WTC11 (cell line): ENCODE measurements around the gene CENPE.

Experiments used
- SP1 ChIP-seq: sonication (generic); formaldehyde crosslinking; conservative IDR thresholded peaks from 2 replicates; pipeline ENCODE4 v1.8.1; 2022; ENCODE audit warnings: missing genetic modification reagents
- TF ChIP-seq, protein P1 (sequence below): fragments of 200-600 bp; IDR thresholded peaks from 2 replicates; pipeline ENCODE4 v1.8.0; 2022; ENCODE audit warnings: antibody characterized with exemption
- TF ChIP-seq, protein P2 (sequence below): sonication (generic); formaldehyde crosslinking; IDR thresholded peaks from 2 replicates; pipeline ENCODE4 v1.8.1; 2023; ENCODE audit warnings: mild to moderate bottlenecking, missing genetic modification reagents, moderate library complexity
- TF ChIP-seq, protein P3 (sequence below): sonication (generic); formaldehyde crosslinking; IDR thresholded peaks from 2 replicates; pipeline ENCODE4 v1.8.0; 2023; ENCODE audit warnings: missing genetic modification reagents, mild to moderate bottlenecking, borderline replicate concordance

DNA sequence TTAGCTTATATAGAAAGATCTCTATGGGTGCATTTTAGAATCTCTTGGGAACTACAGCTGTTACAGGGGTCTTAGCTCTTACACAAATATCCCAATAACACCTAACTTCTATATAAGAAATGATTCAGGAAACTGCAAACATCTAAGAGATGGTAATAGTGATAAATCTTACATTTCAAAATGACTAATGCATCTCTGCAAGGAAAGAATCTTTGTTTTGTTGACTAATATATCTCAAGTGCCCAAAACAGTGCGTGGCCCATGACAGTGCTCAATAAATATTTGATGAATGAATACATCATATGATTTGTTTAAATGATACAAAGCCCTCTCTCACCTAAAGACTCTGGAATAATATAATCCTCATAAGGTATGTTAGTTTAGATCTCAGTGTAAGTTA, 47.5 kb downstream of the CENPE start:
- TF ChIP-seq, protein P1, sequence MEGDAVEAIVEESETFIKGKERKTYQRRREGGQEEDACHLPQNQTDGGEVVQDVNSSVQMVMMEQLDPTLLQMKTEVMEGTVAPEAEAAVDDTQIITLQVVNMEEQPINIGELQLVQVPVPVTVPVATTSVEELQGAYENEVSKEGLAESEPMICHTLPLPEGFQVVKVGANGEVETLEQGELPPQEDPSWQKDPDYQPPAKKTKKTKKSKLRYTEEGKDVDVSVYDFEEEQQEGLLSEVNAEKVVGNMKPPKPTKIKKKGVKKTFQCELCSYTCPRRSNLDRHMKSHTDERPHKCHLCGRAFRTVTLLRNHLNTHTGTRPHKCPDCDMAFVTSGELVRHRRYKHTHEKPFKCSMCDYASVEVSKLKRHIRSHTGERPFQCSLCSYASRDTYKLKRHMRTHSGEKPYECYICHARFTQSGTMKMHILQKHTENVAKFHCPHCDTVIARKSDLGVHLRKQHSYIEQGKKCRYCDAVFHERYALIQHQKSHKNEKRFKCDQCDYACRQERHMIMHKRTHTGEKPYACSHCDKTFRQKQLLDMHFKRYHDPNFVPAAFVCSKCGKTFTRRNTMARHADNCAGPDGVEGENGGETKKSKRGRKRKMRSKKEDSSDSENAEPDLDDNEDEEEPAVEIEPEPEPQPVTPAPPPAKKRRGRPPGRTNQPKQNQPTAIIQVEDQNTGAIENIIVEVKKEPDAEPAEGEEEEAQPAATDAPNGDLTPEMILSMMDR, result no peak
- TF ChIP-seq SP1 (CRISPR knock-in tag), result no peak
- TF ChIP-seq, protein P2, sequence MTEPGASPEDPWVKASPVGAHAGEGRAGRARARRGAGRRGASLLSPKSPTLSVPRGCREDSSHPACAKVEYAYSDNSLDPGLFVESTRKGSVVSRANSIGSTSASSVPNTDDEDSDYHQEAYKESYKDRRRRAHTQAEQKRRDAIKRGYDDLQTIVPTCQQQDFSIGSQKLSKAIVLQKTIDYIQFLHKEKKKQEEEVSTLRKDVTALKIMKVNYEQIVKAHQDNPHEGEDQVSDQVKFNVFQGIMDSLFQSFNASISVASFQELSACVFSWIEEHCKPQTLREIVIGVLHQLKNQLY (CRISPR knock-in tag), result no peak
- TF ChIP-seq, protein P3, sequence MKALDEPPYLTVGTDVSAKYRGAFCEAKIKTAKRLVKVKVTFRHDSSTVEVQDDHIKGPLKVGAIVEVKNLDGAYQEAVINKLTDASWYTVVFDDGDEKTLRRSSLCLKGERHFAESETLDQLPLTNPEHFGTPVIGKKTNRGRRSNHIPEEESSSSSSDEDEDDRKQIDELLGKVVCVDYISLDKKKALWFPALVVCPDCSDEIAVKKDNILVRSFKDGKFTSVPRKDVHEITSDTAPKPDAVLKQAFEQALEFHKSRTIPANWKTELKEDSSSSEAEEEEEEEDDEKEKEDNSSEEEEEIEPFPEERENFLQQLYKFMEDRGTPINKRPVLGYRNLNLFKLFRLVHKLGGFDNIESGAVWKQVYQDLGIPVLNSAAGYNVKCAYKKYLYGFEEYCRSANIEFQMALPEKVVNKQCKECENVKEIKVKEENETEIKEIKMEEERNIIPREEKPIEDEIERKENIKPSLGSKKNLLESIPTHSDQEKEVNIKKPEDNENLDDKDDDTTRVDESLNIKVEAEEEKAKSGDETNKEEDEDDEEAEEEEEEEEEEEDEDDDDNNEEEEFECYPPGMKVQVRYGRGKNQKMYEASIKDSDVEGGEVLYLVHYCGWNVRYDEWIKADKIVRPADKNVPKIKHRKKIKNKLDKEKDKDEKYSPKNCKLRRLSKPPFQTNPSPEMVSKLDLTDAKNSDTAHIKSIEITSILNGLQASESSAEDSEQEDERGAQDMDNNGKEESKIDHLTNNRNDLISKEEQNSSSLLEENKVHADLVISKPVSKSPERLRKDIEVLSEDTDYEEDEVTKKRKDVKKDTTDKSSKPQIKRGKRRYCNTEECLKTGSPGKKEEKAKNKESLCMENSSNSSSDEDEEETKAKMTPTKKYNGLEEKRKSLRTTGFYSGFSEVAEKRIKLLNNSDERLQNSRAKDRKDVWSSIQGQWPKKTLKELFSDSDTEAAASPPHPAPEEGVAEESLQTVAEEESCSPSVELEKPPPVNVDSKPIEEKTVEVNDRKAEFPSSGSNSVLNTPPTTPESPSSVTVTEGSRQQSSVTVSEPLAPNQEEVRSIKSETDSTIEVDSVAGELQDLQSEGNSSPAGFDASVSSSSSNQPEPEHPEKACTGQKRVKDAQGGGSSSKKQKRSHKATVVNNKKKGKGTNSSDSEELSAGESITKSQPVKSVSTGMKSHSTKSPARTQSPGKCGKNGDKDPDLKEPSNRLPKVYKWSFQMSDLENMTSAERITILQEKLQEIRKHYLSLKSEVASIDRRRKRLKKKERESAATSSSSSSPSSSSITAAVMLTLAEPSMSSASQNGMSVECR (CRISPR knock-in tag), result no peak
